GM18873 (cell line): Measurements from ENCODE around the gene KRT3.

Experiments
- ATAC-seq: cut with Tn5 transposase; IDR thresholded peaks from one replicate; pipeline ENCODE4 v1.9.1; 2021; ENCODE audit warnings: mild to moderate bottlenecking, moderate library complexity, moderate number of reproducible peaks; ENCODE audit not compliant: unreplicated experiment, low FRiP score

Gene KRT3

GRCh38 chr12:52742822-52743457, 53.0 kb downstream of the KRT3 start:
- no peak for ATAC-seq

DNA sequence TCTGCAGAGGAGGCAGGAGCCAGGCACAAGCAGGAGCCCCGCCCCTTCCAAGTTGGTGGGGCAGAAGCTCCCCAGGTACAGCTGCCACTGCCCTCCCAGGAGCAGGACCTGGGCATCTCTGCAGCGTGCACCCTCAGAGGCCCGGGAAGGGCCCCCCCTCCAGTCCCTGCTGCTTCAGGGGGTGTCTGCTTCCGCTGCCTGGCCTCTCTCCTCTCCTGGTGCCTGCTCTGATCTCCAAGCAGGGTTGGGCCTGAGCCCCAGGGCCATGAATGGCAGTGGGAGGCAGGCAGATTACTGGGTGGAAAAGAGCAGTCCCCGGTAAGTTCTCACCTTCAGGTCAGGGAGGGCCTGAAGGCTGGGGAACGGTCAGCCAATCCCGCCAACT, 53.7 kb downstream of the KRT3 start:
- ATAC-seq, result no peak

- ATAC-seq, result no peak
Measured at GRCh38 chr12:52741375-52742195, 54.3 kb downstream of the KRT3 start.

DNA sequence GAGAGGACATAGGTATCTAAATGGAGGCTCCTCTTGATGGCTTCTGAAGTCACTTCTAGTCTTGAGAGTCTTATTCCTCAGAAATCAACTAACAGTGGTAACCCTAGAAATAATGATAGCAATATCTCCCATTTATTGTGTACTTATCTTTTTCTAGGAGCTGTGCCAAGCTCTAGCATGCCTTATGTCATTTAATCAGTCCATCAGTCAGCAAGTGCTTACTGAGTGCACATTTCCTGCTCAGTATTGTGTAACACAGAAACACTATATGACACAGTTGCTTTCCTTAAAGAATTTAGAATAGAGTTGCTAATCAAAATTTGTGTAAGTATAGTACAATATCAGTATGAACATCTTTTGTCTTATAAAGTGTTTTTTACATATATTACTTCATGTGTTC, 55.3 kb downstream of the KRT3 start:
- ATAC-seq, result no peak

DNA sequence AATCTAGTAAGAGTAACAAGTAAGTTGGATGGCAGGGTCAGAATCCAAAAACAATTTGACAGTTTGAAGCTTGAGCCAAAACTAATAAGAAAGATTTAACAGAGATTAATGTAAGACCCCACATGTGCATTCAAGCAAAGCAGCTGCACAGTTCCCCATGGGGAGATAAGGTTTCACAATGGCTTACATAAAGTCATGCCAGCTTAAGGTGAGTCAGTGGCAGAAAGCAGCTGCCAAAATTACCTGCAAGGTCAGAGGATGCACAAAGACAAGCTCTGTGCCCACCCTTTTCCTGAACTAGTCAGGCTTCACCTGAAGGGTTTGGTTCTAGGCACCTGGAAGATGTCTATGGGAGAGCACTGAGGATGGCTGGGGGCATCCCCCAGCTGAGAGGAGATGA, 56.0 kb downstream of the KRT3 start:
- ATAC-seq, result no peak
